ENCODE measurements around the gene FBXO15.

FBXO15 gene

GRCh38 chr18:74060579-74060978 lies 87.1 kb downstream of the FBXO15 start:
- no peak for DNase-seq (ENCODE audit: low read depth)

- DNase-seq (ENCODE audit: low read depth): no peak
These were observed 96.8 kb downstream of the FBXO15 start for GRCh38 chr18:74050807-74051206.

GRCh38 chr18:74040459-74041332 lies 106.9 kb downstream of the FBXO15 start:
- no peak for DNase-seq (ENCODE audit: low read depth)

GRCh38 chr18:74040008-74040407 lies 107.6 kb downstream of the FBXO15 start:
- DNase-seq (ENCODE audit: low read depth): no peak

GRCh38 chr18:74029161-74029560 lies 118.5 kb downstream of the FBXO15 start:
- DNase-seq (ENCODE audit: low read depth): no peak

Data from HS-5 (cell line).